ENCODE data around the gene SIRT6. TPM values are rescaled to one million over a fixed set of nuclear protein-coding genes. Genes with fewer than 3 reads are reported as not detected.
"Not testable (repeated sequence)": the region's sequence is repeated elsewhere in the genome, so short reads cannot be mapped to it uniquely, and the experiment has no call there.

SIRT6 gene
- 10 to 100 TPM; 21.7 to 30.9 TPM for total RNA-seq

DNA sequence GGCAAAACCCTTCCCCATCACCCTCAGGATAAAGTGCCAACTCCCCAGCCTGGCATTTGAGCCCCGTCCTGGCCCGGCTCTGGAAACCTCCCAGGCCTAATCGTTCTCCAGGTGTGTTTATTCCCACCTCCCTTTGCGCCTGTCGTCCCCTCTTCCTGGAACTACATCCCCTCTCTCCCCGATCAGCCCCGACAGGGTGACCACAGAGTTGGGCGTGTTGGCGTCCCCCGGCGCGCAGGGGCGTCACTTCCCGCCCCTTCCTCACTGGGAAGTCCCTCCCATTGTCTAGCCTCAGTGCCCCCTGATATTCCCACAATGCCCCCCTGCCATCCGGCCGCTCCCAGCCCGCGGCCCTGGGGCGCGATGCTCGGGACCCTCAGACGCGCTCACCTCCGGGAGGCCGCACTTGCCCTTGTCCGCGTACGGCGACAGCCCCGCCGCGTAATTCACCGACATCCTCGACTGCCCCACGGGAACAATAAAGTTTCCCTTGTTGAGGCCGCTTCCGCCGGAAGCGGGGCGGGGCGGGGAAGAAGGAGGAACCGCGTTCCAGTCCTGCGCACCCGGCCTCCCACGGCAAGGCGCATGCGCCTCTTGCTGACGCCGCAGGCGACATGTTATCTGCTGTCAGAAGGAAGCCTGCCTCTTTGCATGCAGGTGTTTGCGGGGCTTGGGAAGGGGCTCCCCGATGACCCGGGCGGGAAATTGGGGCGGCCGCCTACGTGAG is at the start of gene SIRT6, which contains the start of gene ANKRD24:
Gene SIRT6 (minus strand): TSS at position 480 of the 727 bp plus-strand sequence. CDS start 24 bp downstream, at position 456.
Gene ANKRD24 (plus strand): TSS at position 606 of the 727 bp plus-strand sequence. CDS start 3,737 bp downstream, outside the sequence.
- no peaks in the 10 kb centered on the region for H3K27me3 ChIP-seq (replicated peaks; ENCODE audit: insufficient read depth)
- no peak for TF ChIP-seq CTCF (IDR thresholded peaks at IDR 0.05)
- H3K27ac ChIP-seq = peak within 1 kb of the TSS; percentile 63 to 74
- peak; percentile 75 for ATAC-seq (ENCODE audit: insufficient number of reproducible peaks, low FRiP score, low read depth)
- peak; percentile 70 for DNase-seq (ENCODE audit: low spot score)
- peak within 1 kb of the TSS; percentile 92 for H3K4me3 ChIP-seq
- peaks cover 8 to 17% of the 10 kb centered on the region in 2 donors for H3K4me1 ChIP-seq (ENCODE audit: control insufficient read depth in 1 of 2, low read depth in 2 of 2)
- peaks cover 7% of the 10 kb centered on the region for H3K36me3 ChIP-seq
- H3K9me3 ChIP-seq = no peaks in the 10 kb centered on the region

- not testable (repeated sequence) for H3K27ac ChIP-seq; H3K27me3 ChIP-seq (replicated peaks; ENCODE audit: insufficient read depth); DNase-seq (ENCODE audit: low spot score); H3K4me1 ChIP-seq (ENCODE audit: control insufficient read depth in 1 of 2, low read depth in 2 of 2); H3K36me3 ChIP-seq; H3K4me3 ChIP-seq; H3K9me3 ChIP-seq; ATAC-seq (ENCODE audit: insufficient number of reproducible peaks, low FRiP score, low read depth)
Observed at GRCh38 chr19:4232139-4232538, 49.8 kb upstream of the SIRT6 start.

DNA sequence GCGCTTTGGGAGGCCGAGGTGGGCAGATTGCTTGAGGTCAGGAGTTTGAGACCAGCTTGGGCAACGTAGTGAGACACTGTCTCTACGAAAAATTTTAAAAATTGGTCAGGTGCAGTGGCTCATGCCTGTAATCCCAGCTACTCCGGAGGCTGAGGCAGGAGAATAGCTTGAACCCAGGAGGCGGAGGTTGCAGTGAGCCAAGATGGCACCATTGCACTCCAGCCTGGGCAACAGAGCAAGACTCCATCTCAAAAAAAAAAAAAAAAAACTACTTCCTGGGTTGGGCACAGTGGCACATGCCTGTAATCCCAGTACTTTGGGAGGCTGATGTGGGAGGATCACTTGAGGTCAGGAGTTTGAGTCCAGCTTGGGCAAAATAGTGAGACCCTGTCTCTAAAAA is 49.2 kb upstream of the SIRT6 start:
- H3K27me3 ChIP-seq (replicated peaks; ENCODE audit: insufficient read depth); H3K36me3 ChIP-seq; H3K27ac ChIP-seq; H3K4me3 ChIP-seq; H3K4me1 ChIP-seq (ENCODE audit: control insufficient read depth in 1 of 2, low read depth in 2 of 2); DNase-seq (ENCODE audit: low spot score); H3K9me3 ChIP-seq; ATAC-seq (ENCODE audit: insufficient number of reproducible peaks, low FRiP score, low read depth): not testable (repeated sequence)

- not testable (repeated sequence) for DNase-seq (ENCODE audit: low spot score); H3K4me1 ChIP-seq (ENCODE audit: control insufficient read depth in 1 of 2, low read depth in 2 of 2); H3K36me3 ChIP-seq; H3K27me3 ChIP-seq (replicated peaks; ENCODE audit: insufficient read depth); H3K9me3 ChIP-seq; H3K4me3 ChIP-seq; H3K27ac ChIP-seq; ATAC-seq (ENCODE audit: insufficient number of reproducible peaks, low FRiP score, low read depth)
Observed at GRCh38 chr19:4230237-4230636, 47.9 kb upstream of the SIRT6 start.

- H3K36me3 ChIP-seq = no peaks in the 10 kb centered on the region
- no peaks in the 10 kb centered on the region for H3K27me3 ChIP-seq (replicated peaks; ENCODE audit: insufficient read depth)
- no peak for ATAC-seq (ENCODE audit: insufficient number of reproducible peaks, low FRiP score, low read depth)
- peak within 1 kb of the TSS; percentile 42 for H3K4me3 ChIP-seq
- no peaks in the 10 kb centered on the region for H3K9me3 ChIP-seq
- TF ChIP-seq CTCF (IDR thresholded peaks at IDR 0.05) = no peak
- no peak for DNase-seq (ENCODE audit: low spot score)
- H3K4me1 ChIP-seq (ENCODE audit: control insufficient read depth in 1 of 2, low read depth in 2 of 2) = peaks cover 0 to 3% of the 10 kb centered on the region in 2 donors
- H3K27ac ChIP-seq = no peak within 1 kb of the TSS
Observed at GRCh38 chr19:4229179-4229931, 47.0 kb upstream of the SIRT6 start, which contains the start of gene EBI3. Gene EBI3, plus strand, starts transcription at chr19:4229523. Its CDS starts 28 bp downstream, at chr19:4229551.

- Histone ChIP-seq H3K9me3 (no peaks in the 10 kb centered on the region), H3K4me1 (ENCODE audit: control insufficient read depth in 1 of 2, low read depth in 2 of 2) (peaks cover 0 to 3% of the 10 kb centered on the region in 2 donors), H3K27me3 (replicated peaks; ENCODE audit: insufficient read depth) (no peaks in the 10 kb centered on the region), H3K4me3 (peak overlapping the region; percentile 42), H3K36me3 (no peaks in the 10 kb centered on the region), H3K27ac (no peak overlapping the region)
- DNase-seq (ENCODE audit: low spot score) (no peak), ATAC-seq (ENCODE audit: insufficient number of reproducible peaks, low FRiP score, low read depth) (no peak)
- TF ChIP-seq CTCF (IDR thresholded peaks at IDR 0.05) = no peak
Observed at GRCh38 chr19:4228765-4229178, 46.4 kb upstream of the SIRT6 start.

Data from thoracic aorta (tissue), 2 donors.